SIG-M5 treated with dmso at 0.1 percent for 504 hours (cell line): ENCODE measurements around the gene DIPK1C.

Experiments
- DNase-seq: peaks from one replicate; lab custom pipeline; 2025; ENCODE audit not compliant: unreplicated experiment; lab: John Stamatoyannopoulos, UW

The DIPK1C gene

DNA sequence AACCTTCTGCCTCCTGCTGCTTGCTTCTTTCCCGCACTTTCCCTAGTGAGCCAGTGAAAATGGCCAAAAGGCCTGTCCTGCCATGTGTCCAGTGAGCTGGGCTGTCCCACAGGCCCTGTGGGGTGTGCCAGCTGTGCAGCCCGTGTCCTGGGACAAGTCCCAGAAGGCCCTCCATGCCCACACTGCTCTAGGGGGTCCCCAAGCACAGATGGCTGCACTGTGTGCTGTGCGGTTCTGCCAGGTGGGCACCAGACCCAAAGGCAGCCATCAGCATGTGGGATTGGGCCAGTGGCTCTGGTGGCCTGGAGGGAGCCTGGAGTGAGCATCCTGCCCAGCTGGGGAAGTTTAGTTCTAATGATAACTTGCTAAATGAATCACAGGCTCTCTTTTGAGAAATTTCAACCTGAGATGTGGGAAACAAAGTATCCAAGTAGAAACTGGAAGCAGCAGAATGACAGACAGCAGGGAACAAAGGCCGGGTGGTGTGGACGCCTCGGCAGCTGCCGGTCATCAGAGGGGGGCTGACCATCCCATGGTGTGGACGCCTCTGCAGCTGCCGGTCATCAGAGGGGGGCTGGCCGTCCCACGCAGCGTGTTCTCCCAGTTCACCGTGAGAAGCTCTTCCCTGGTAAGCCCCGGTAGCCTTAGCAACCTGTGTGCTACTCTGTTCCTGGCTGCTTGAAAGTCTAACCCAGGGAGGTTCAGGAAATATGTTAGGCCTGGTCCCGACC lies 29.2 kb upstream of the DIPK1C start:
- no peak for DNase-seq

DNA sequence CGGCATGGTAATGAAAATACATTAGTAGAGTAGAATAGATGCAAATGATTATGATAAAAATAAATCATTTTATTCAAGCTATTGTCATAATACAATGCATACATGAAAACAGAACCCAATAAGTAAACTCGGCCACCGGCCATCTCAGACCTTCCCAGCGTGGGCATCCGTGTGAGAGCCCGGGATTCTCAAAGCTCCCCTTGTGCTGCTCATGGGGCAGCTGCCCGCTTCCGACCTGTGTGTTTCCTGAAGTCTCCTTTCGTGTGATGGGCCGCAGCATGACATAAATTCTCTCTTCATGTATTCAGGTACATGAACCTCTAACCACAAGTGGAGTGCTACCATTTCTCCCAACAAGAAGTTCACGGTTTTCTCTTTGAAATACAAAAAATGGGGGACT lies 25.6 kb upstream of the DIPK1C start:
- DNase-seq, result no peak

DNA sequence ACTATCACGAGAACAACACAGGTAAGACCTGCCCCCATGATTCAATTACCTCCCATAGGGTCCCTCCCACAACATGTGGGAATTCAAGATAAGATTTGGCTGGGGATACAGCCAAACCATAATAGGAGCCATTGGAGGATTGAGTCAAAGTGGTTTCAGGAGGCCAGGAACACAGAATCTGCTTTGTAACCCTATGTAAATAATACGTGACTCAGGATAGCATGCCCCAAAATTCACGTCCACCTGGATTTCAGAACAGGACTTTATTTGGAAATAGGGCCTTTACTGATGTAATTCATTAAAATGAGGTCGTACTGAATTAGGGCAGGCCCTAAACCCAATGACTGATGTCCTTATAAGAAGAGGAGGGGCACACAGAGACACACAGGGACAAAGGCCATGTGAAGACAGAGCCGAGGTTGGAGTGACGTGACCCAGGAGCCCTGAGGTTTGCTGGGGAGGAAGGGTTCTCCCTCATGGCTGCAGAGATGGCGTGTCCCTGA lies 23.1 kb upstream of the DIPK1C start:
- no peak for DNase-seq

DNA sequence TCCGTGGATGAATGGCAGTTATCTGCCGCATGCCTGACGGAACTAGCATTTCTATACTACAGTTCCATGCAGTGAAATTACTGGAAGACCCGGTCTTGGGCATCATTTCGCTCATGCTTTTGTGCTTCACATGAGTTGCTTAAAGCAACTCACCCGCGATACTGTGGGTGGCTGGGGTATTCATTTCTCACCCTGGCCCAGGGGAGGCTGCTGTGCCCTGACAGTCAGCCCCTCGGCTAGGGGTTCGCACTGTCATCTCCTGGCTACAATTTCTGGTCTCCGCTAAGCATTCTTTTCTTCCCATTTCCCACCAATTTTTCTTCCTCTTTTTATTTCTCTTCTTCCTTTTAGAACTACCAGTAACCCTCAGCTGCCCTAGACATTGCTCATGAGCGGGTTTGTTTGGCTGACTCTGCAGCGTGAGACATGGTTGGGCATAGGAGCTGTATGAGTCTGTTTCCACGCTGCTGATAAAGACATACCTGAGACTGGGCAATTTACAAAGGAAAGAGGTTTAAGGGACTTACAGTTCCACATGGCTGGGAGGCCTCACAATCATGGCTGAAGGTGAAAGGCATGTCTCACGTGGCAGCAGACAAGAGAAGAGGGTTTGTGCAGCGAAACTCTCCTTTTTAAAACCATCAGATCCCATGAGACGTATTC lies 22.5 kb upstream of the DIPK1C start:
- no peak for DNase-seq

DNA sequence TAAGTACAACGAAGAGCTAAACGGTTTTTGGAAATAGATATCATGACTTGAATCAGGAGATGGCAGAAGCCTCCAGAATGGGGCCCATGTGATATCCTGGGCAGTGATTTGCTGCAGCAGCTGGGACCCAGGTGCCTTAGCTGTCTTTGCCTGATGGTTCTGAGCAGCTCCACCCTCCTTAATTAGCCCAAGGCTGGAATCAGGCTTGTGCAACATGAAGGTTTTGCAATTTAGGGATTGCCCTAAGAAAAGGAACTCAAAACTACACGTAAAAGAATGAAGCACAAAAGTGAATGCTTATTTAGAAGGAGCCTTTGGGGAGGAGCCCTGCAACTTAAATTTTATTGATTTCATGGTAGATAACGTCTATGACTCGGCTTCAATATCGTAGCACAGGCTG lies 21.8 kb upstream of the DIPK1C start:
- no peak for DNase-seq

DNA sequence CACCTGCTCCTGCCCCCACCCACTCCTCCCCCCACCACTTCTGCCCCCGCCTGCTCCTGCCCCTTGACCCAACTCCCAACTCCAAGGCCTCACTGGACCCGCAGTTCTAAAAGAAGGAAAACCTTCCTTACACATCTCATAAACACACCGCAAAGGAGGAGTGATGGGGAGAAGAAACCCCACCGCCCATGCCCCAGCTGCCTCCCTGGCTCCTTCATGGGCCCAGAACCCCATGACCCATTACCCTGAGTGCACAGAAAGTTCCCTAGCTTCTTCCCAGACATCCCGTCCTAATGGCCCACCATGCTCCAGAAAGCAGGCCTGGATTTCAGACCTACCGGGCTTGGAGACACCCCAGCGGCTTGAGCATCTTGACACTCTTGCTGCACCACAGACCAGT lies 21.2 kb upstream of the DIPK1C start:
- no peak for DNase-seq

DNA sequence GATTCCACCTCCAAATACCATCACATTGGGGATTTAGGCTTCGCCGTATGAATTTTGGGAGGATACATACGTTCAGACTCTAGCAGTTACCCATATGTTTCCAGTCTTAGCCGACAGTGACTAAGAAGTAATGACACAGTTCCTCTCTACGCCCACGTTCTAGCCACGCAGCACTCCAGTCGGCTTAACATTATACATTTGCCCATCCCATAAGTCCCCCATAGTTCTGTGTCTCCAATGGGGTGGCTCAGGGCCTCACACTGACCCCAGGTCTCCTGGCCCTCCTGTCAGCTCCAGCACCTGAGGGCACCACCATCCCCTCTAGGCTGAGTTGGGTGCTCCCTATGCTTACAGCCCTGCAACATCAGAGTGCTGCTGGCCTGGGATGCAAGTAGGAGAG lies 20.7 kb upstream of the DIPK1C start:
- no peak for DNase-seq

DNA sequence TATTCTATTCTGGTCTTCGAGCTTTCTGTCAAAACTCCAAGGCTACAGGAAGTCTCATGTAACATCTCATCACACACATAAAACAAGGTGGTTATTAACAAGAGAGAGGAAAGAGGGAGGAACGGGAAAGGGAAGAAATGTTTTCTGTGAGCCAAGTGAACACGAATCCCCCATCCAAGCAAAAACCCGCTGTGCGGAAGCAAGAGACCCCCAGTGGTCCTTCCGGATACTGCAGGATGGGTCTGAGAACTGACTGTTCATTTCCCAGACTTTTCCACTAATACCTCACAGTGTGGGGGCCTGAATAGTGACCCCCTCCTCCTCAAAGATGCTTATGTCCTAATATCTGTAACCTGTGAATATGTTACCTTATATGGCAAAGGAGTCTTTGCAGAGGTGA lies 19.0 kb upstream of the DIPK1C start:
- DNase-seq, result no peak

DNA sequence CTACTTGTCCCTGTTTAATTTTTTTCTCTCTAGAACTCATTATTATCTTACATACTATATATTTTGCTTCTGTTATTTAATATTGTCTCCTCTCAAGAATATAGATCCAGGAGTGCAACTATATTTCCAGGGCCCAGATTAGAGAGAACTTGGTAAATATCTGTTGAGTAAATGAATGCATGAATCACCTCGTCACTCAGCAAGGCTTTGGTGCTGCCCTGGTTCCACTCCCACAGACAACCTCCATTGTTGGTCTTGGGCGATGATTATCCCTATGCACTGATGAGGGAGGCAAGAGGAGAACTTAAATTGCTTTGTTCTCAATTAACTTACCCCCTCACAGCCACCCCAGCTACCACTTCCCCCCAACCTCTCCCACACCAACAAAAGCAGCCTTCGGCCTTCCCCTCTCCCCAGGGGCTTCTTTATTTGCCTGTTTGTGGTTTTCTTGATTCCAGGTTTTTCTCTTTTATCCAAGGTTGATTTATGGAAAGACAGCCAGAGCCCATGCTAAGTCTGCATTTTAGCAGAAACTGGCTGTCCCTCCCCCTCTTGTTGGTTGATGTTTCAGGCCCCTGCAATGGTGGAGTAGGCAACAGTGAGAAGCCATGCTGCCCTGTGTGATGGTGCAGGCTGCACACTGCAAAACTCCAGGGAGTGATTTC lies 17.0 kb upstream of the DIPK1C start:
- DNase-seq, result no peak

DNA sequence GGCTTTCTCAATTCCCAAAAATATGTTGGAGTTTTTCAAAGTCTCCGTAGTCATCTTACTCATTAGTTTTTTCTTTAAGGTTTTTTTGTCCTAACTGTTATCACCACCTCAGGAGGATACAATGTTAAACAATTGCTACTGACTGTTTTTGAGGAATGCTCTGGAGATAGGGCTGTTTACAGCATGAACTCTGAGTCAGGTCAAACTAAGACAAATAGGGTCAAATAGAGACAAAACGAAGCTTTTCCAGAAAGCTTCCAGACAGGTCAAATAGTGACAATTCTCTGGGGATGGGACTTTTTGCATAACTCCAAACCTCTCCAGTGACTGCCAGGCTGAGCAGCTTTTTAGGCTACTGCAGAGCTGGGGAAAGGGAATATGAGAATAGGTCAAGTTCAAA lies 15.2 kb upstream of the DIPK1C start:
- DNase-seq, result no peak

DNA sequence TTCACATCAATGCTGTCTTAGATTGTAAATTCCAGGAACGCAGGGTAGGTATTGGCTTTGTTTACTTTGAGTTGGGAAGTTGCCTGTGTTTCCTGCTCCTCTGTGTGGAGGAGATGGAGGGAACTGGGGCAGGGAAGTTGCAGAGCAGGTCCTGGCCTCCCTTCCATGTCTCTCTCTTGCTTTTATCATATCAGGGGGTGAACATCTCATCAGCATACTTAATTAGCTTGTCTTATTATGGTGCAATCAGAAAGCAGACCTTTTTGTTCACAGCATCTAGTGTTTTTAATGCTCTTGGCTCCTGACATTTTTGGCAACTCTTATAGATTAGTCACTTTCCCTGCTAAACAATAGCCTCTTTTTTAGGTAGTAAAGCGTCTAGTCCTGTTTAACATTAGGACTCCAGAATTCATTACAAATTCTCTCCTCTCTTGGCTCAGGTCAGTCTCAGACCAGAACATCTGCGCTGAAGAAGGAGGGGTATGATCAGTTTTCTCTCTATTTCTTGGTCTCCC lies 11.5 kb upstream of the DIPK1C start:
- no peak for DNase-seq

DNA sequence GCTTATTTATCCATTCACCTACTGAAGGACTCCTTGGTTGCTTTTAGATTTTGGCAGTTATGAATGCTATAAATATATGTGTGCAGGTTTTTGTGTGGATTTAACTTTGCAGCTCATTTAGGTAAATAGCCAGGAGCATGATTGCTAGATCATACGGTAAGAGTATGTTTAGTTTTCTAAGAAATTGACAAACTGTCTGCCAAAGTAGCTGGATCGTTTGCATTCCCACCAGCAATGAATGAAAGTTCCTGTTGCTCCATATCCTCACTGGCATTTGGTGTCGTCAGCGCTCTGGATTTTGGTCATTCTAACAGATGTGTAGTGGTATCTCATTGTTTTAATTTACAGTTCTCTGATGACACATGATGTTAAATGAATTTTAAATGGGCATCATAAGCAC lies 8.7 kb upstream of the DIPK1C start:
- DNase-seq, result no peak

DNA sequence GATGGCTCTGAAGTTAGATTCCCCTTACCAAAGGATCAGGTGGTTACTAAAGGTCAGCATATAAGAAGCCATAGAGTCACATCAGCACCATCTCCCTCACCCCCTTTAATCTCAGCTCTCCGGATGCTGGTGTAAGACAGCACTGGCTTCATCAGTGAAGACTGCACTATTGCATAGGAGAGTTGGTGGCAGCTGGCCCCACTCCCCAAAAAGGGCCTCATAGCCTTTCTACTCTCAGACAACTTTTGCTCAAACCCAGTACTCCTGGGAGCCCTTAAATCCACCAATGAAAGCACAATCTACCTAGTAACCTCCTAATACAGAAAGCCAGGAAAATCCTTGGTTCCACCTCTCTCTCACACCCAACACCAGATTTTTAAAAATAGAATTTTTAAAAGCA lies 6.9 kb upstream of the DIPK1C start:
- DNase-seq, result no peak

DNA sequence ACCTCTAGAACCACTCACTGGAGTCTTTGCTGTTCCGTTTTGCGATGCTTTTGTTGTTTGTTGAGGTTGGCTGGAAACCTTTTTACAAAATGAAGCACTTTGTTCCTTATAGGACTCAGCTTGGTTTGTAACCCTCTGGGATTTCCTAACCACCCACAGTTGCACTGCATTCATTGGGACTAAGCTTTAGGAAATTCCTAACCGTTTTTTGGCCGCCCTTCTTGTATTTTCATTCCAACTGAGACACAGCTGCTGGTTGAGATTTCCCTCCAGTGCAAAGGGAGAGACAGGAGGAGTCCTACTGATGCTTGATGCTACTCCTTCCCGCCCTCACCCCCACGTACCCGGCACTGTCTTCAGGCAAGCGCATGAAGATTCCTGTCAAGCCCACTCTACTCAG lies 6.1 kb upstream of the DIPK1C start:
- DNase-seq, result no peak

DNA sequence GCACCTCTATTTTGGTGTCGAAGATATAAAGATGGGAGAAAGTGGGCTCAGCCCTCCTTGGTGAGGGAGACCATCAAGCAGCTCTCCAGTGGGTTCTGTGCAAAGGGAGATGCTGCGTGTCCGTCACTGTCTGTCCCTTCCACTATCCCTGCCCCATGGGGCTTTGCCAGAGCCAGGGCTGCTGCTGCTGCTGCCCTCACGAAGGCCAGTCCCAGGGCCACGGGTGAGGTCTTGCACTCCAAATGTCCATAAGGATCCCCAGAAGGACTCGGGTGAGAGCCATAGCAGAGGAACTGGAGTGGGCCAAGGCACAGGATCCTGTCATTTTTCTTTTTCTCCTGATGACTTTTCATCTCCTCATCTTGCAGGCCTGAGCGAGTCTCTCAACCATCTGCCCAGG lies 3.7 kb upstream of the DIPK1C start:
- DNase-seq, result no peak

DNA sequence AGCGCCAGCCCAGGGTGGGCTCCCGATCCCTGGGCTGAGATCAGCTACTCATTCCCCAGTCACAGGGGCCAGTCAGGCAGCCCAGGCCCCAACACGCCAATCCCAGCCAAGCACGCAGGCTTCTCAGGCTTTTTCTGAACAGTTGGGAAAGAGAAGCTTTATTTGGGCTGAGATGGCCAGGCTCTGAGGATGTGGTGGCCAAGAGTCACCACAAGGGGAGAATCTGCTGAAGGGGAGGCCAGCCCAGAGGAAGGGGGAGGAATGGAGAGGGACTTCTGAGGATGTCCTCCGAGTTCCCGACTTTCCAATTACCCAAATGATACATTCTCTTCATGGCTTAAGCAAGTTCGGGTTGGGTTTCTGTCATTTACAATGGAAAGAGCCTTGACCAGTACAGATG lies 2.8 kb upstream of the DIPK1C start:
- no peak for DNase-seq

DNA sequence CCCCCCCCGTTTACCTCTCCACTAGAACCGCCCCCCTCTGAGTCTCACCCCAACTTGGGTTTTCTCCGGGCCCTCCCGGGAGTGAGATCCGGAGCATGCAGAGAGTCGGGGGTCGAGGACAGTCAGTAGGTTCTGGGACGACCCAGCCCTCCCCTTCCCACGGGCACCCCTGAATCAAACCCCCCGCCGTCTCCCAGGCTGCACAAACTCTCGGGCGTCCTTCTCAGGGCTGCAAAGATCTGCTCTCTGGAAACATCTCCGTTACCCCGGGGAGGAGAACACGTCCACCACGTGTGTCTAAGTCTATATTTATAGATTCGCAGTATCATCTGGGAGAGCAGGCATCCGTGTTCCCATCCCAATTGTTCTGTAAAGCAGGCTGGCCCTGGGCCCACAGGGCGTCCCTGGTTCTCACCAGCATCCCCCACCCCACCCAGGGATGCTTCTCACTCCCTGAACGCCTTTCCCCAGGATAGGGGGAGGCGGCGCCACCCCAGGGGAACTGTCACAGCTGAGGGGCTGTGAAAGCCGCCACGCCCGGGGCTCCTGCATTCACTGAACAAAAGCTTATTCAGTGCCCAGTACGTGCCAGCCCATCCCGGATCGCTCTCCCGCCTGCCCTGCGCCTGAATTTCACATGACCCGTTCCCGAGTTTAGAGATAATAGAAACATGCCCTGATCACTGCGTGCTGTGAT lies 765 bp upstream of the DIPK1C start:
- no peak for DNase-seq

DNA sequence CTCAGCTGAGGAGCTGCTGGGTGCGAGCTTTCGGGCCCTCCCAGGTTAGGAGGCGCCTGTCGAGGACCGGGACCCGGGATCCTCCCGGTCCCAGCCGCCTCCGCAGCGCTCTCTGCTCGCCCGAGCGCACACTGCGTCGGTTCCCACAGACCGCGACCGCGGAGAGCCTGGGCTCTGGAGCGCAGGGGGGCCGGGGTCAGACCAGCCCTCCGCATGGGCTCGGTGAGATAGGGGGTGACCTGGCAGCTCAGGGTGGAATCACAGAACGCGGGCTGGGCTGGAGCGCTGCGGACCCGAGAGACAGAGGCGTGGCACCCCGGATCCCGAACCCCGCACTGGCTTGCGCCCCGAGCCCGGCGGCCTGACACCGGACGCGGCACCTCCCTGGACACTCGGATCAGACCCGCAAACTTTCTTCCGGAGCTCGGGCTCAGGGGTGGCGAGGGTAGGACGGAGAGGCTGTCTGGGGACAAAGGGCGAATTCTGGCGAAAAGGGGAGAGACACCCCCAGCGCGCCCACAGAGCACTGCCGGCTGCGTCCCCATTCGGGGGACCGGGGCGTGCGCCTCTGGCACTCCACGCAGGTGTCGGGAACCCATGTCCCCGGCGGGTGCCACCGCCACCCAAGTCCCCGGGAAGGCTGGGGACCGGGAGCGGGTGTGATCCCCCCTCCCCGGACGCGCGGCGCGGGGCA lies 612 bp downstream of the DIPK1C start:
- no peak for DNase-seq

DNA sequence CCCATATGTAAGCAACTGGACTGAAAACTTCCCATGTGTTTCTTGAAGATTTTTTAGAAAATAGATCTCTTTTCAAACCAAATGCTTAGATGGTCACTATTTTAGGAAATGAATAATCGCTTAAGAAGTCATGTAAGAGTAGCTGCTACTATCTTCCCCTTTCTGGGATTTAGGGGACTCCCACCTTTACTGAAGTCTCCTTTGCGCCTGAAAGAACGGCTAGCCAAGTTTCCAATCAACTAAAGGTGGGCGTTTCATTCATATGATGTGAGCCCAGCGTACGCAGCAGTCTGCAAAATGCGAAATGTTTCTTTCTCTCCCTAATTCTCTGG lies 1.1 kb downstream of the DIPK1C start:
- no peak for DNase-seq

DNA sequence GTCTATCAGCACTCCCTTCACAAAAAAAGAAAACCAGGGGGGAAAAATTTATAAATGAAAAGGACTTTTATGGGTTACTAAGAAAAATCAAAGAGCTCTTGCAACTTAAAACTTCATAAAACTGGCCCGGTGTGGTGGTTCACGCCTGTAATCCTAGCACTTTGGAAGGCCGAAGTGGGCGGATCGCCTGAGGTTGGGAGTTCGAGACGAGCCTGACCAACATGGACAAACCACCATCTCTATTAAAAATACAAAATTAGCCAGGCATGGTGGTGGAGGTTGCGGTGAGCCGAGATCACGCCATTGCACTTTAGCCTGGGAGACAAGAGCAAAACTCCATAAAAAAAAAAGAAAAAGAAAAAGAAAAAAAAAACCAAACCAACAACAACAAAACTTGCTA lies 1.7 kb downstream of the DIPK1C start:
- no peak for DNase-seq

DNA sequence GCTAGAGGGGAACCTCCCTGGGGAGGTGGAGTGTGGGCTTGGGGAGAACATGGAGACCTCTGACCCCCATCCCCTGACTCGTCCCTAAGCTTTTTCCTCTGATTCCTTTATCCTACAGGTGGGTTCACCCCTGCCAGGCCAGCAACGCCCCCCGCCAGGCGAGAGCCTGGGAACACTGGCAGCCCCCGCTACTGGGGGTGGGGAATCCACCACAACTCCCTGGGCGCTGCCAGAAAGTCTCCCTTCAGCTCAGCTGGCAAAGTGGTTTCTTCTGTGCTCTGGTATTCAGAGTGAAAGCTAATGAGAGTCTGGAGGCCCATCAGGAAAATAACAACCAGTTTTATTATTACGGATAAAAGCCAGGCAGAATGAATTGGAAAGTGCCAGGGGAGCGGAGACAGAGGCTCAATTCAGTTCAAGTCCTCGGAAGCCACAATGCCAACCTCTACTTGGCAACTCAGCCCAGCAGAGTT lies 2.8 kb downstream of the DIPK1C start:
- no peak for DNase-seq
